Activated naive CD8-positive, alpha-beta T cell (primary cell): ENCODE results near the gene TRPC4AP.
"Not testable (repeated sequence)": the region's sequence is repeated elsewhere in the genome, so short reads cannot be mapped to it uniquely, and the experiment has no call there.

Experiments
- H3K27ac Mint-ChIP-seq: one replicate; pipeline ENCODE4 v1.8.0; 2021; ENCODE audit warnings: mixed read lengths
- H3K27me3 Mint-ChIP-seq: one replicate; pipeline ENCODE4 v1.8.0; 2021; ENCODE audit warnings: mixed read lengths
- H3K36me3 Mint-ChIP-seq: one replicate; pipeline ENCODE4 v1.8.0; 2021; ENCODE audit warnings: mixed read lengths
- H3K4me1 Mint-ChIP-seq: one replicate; pipeline ENCODE4 v1.8.0; 2021; ENCODE audit warnings: low read depth, mixed read lengths
- H3K4me3 Mint-ChIP-seq: one replicate; pipeline ENCODE4 v1.8.0; 2021; ENCODE audit warnings: mild to moderate bottlenecking, mixed read lengths
- H3K9me3 Mint-ChIP-seq: one replicate; pipeline ENCODE4 v1.8.0; 2021; ENCODE audit warnings: low read depth, mixed read lengths

Gene TRPC4AP

GRCh38 chr20:35084998-35085397 is 7.6 kb downstream of the TRPC4AP start:
- Mint-ChIP-seq H3K4me1 (peaks cover 62% of the 10 kb centered on the region), H3K27me3 (no peaks in the 10 kb centered on the region), H3K36me3 (peaks cover 2% of the 10 kb centered on the region), H3K9me3 (no peaks in the 10 kb centered on the region), H3K27ac (peak overlapping the region; percentile 16), H3K4me3 (no peak overlapping the region)

- not testable (repeated sequence) for H3K27me3 Mint-ChIP-seq, H3K9me3 Mint-ChIP-seq, H3K4me3 Mint-ChIP-seq, H3K27ac Mint-ChIP-seq
- Mint-ChIP-seq H3K36me3 (peaks cover 14% of the 10 kb centered on the region), H3K4me1 (peaks cover 43% of the 10 kb centered on the region)
Observed at GRCh38 chr20:35080348-35080642, 12.3 kb downstream of the TRPC4AP start.

GRCh38 chr20:35079472-35080347 is 12.9 kb downstream of the TRPC4AP start:
- H3K4me3 Mint-ChIP-seq = no peak overlapping the region
- no peak overlapping the region for H3K27ac Mint-ChIP-seq
- peaks cover 14% of the 10 kb centered on the region for H3K36me3 Mint-ChIP-seq
- peaks cover 37% of the 10 kb centered on the region for H3K4me1 Mint-ChIP-seq
- no peaks in the 10 kb centered on the region for H3K27me3 Mint-ChIP-seq
- no peaks in the 10 kb centered on the region for H3K9me3 Mint-ChIP-seq

GRCh38 chr20:35077872-35078271 is 14.7 kb downstream of the TRPC4AP start:
- Mint-ChIP-seq H3K36me3 (peaks cover 17% of the 10 kb centered on the region), H3K4me3 (no peak overlapping the region), H3K27me3 (no peaks in the 10 kb centered on the region), H3K9me3 (no peaks in the 10 kb centered on the region), H3K27ac (no peak overlapping the region), H3K4me1 (peaks cover 34% of the 10 kb centered on the region)

- Mint-ChIP-seq H3K4me1 (peaks cover 29% of the 10 kb centered on the region), H3K27ac (no peak overlapping the region), H3K4me3 (no peak overlapping the region), H3K27me3 (no peaks in the 10 kb centered on the region), H3K9me3 (no peaks in the 10 kb centered on the region), H3K36me3 (peaks cover 19% of the 10 kb centered on the region)
Observed at GRCh38 chr20:35077341-35077740, 15.3 kb downstream of the TRPC4AP start.

DNA sequence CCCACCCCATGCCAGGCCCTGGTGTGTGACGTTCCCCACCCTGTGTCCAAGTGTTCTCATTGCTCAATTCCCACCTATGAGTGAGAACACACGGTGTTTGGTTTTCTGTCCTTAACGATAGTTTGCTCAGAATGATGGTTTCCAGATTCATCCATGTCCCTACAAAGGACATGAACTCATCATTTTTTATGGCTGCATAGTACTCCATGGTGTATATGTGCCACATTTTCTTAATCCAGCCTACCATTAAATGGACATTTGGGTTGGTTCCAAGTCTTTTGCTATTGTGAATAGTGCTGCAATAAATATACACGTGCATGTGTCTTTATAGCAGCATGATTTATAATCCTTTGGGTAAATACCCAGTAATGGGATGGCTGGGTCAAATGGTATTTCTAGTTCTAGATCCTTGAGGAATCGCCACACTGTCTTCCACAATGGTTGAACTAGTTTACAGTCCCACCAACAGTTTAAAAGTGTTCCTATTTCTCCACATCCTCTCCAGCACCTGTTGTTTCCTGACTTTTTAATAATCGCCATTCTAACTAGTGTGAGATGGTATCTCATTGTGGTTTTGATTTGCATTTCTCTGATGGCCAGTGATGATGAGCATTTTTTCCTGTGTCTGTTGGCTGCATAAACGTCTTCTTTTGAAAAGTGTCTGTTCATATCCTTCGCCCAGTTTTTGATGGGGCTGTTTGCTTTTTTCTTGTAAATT is 21.0 kb downstream of the TRPC4AP start:
- H3K27ac Mint-ChIP-seq, H3K4me3 Mint-ChIP-seq, H3K9me3 Mint-ChIP-seq, H3K27me3 Mint-ChIP-seq: not testable (repeated sequence)
- Mint-ChIP-seq H3K4me1 (peaks cover 29% of the 10 kb centered on the region), H3K36me3 (peaks cover 20% of the 10 kb centered on the region)

DNA sequence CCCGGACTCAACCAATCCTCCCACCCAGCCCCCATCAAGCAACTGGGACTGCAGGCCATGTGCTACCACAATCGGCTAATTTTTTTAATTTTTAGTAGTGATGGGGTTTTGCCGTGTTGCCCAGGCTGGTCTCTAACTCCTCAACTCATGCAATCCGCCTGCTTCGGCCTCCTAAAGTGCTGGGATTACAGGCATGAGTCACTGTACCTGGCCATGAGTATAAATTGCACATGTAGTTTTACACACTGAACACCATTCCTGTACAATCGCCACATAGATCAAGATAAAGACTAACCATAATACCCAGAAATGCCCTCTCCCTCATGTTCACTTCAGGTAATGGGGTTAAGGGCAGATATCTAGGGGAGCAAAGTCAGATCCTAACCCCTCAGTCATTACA is 26.4 kb downstream of the TRPC4AP start:
- Mint-ChIP-seq H3K4me3 (no peak overlapping the region), H3K4me1 (peaks cover 62% of the 10 kb centered on the region), H3K36me3 (peaks cover 8% of the 10 kb centered on the region), H3K27ac (no peak overlapping the region), H3K27me3 (no peaks in the 10 kb centered on the region), H3K9me3 (no peaks in the 10 kb centered on the region)

GRCh38 chr20:35065181-35065580 is 27.4 kb downstream of the TRPC4AP start:
- H3K27ac Mint-ChIP-seq = peak overlapping the region; percentile 54
- H3K27me3 Mint-ChIP-seq = no peaks in the 10 kb centered on the region
- no peak overlapping the region for H3K4me3 Mint-ChIP-seq
- H3K4me1 Mint-ChIP-seq = peaks cover 64% of the 10 kb centered on the region
- no peaks in the 10 kb centered on the region for H3K9me3 Mint-ChIP-seq
- H3K36me3 Mint-ChIP-seq = peaks cover 6% of the 10 kb centered on the region

GRCh38 chr20:35063168-35063567 is 29.4 kb downstream of the TRPC4AP start:
- H3K27me3 Mint-ChIP-seq = no peaks in the 10 kb centered on the region
- no peak overlapping the region for H3K27ac Mint-ChIP-seq
- H3K4me1 Mint-ChIP-seq = peaks cover 71% of the 10 kb centered on the region
- no peak overlapping the region for H3K4me3 Mint-ChIP-seq
- peaks cover 12% of the 10 kb centered on the region for H3K36me3 Mint-ChIP-seq
- H3K9me3 Mint-ChIP-seq = no peaks in the 10 kb centered on the region

- no peak overlapping the region for H3K4me3 Mint-ChIP-seq
- H3K36me3 Mint-ChIP-seq = peaks cover 7% of the 10 kb centered on the region
- H3K9me3 Mint-ChIP-seq = no peaks in the 10 kb centered on the region
- H3K27me3 Mint-ChIP-seq = no peaks in the 10 kb centered on the region
- H3K4me1 Mint-ChIP-seq = peaks cover 68% of the 10 kb centered on the region
- no peak overlapping the region for H3K27ac Mint-ChIP-seq
Observed at GRCh38 chr20:35062478-35062877, 30.1 kb downstream of the TRPC4AP start.

DNA sequence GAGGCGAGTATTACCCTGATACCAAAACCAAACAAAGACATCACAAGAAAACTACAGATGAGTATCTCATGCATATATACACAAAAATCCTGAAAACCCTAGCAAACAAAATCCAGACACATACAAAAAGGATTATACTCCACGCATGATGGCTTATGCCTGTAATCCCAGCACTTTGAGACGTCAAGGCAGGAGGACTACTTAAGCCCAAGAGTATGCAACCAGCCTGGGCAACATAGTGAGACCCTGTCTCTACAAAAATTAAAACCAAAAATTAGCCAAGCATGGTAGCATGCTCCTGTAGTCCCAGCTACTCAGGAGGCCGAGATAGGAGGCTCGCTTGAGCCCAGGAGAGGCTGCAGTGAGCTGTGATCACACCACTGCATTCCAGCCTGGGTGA is 32.4 kb downstream of the TRPC4AP start:
- Mint-ChIP-seq H3K27me3 (no peaks in the 10 kb centered on the region), H3K4me1 (peaks cover 64% of the 10 kb centered on the region), H3K36me3 (peaks cover 14% of the 10 kb centered on the region), H3K27ac (no peak overlapping the region), H3K9me3 (no peaks in the 10 kb centered on the region), H3K4me3 (no peak overlapping the region)

- Mint-ChIP-seq H3K4me1 (peaks cover 64% of the 10 kb centered on the region), H3K27ac (no peak overlapping the region), H3K27me3 (no peaks in the 10 kb centered on the region), H3K36me3 (peaks cover 16% of the 10 kb centered on the region), H3K9me3 (no peaks in the 10 kb centered on the region), H3K4me3 (no peak overlapping the region)
Observed at GRCh38 chr20:35059612-35060011, 33.0 kb downstream of the TRPC4AP start.

- Mint-ChIP-seq H3K9me3 (no peaks in the 10 kb centered on the region), H3K36me3 (peaks cover 17% of the 10 kb centered on the region), H3K4me3 (no peak overlapping the region), H3K4me1 (peaks cover 65% of the 10 kb centered on the region), H3K27ac (peak overlapping the region; percentile 51), H3K27me3 (no peaks in the 10 kb centered on the region)
Observed at GRCh38 chr20:35059110-35059509, 33.5 kb downstream of the TRPC4AP start.

DNA sequence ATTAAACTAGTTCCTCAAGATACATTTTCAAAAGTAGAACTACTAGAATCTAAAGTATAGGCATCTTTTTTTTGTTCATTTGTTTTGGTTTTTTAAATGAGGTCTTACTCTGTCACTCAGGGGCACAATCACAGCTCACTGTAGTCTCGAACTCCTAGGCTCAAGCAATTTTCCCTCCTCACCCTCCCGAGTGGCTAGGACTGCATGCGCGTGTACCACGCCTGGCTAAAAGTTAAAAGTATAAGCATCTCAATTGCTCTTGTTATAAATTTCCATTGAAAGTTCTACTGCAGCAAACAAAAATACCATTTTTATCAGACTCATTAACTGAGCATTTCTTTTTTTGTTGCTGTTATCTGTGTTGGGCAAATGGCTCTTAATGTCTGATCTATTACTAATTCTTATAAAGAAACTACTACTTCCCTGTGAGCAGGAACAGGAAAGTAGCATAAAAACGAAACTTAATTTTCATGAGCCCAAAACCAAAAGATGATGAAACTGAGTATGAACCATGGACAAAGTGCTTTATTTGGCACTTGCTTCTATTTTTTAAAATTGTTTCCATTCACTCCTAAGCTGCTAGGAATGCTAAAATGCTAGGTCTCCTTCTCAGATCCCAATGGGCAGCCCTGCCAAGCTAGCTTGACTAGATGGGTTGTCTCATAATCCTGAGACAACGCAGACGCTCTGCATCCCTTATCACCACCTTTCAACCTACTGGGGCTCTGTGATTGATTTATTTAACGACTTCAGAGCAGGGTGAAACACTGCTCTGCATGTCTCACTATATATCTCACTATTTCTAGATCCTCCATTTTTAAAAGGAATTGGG is 36.9 kb downstream of the TRPC4AP start:
- Mint-ChIP-seq H3K27ac (peak overlapping the region; percentile 90), H3K4me1 (peaks cover 42% of the 10 kb centered on the region), H3K36me3 (peaks cover 17% of the 10 kb centered on the region), H3K9me3 (no peaks in the 10 kb centered on the region), H3K27me3 (no peaks in the 10 kb centered on the region), H3K4me3 (peak overlapping the region; percentile 70)

- peak overlapping the region; percentile 90 for H3K27ac Mint-ChIP-seq
- no peak overlapping the region for H3K4me3 Mint-ChIP-seq
Observed at GRCh38 chr20:35054814-35055213, 37.8 kb downstream of the TRPC4AP start.

More at GRCh38 chr20:35054814-35055213, 37.8 kb downstream of the TRPC4AP start:
- Mint-ChIP-seq H3K4me1 (peaks cover 37% of the 10 kb centered on the region), H3K36me3 (peaks cover 14% of the 10 kb centered on the region), H3K9me3 (no peaks in the 10 kb centered on the region), H3K27me3 (no peaks in the 10 kb centered on the region)
